ENCODE measurements around the gene ZNF195. TPM values are rescaled to one million over a fixed set of nuclear protein-coding genes. Genes with fewer than 3 reads are reported as not detected.
A peak's percentile ranks its signal among the peaks of the same experiment; 100 is the strongest.
"Not testable (repeated sequence)": the region's sequence is repeated elsewhere in the genome, so short reads cannot be mapped to it uniquely, and the experiment has no call there.

Gene ZNF195
- polyA plus RNA-seq (ENCODE audit: low read depth in 6 of 6) = 10 to 100 TPM; 21.7 to 33.2 (median 28.0) TPM

- H3K4me3 Mint-ChIP-seq = peak within 1 kb of the TSS; percentile 91 to 100 (median 99)
- DNase-seq (peak; percentile 98), ATAC-seq (ENCODE audit: low read depth in 2 of 2) (peak; percentile 99)
- H3K36me3 Mint-ChIP-seq = no peaks in the 10 kb centered on the region
- no peaks in the 10 kb centered on the region for H3K9me3 Mint-ChIP-seq
- H3K27me3 Mint-ChIP-seq = peaks cover 0 to 5% (median 0%) of the 10 kb centered on the region in 3 donors
- H3K4me1 Mint-ChIP-seq = peaks cover 17 to 57% (median 46%) of the 10 kb centered on the region in 3 donors
- peak within 1 kb of the TSS; percentile 96 to 99 (median 98) for H3K27ac Mint-ChIP-seq
Measured at GRCh38 chr11:3378426-3379423, at the start of gene ZNF195. Gene ZNF195 (minus strand): TSS chr11:3379146. CDS start chr11:3379040, 106 bp downstream.

GRCh38 chr11:3428076-3428475 lies 49.1 kb upstream of the ZNF195 start:
- peaks cover 6 to 41% (median 23%) of the 10 kb centered on the region in 3 donors for H3K27me3 Mint-ChIP-seq
- not testable (repeated sequence) for ATAC-seq (ENCODE audit: low read depth in 2 of 2); H3K27ac Mint-ChIP-seq; DNase-seq; H3K9me3 Mint-ChIP-seq; H3K4me3 Mint-ChIP-seq; H3K4me1 Mint-ChIP-seq; H3K36me3 Mint-ChIP-seq

GRCh38 chr11:3426541-3426940 lies 47.6 kb upstream of the ZNF195 start:
- H3K27ac Mint-ChIP-seq; H3K36me3 Mint-ChIP-seq; ATAC-seq (ENCODE audit: low read depth in 2 of 2); H3K9me3 Mint-ChIP-seq; H3K4me3 Mint-ChIP-seq; DNase-seq: not testable (repeated sequence)
- peaks cover 0 to 10% (median 3%) of the 10 kb centered on the region in 3 donors for H3K4me1 Mint-ChIP-seq
- peaks cover 6 to 41% (median 23%) of the 10 kb centered on the region in 3 donors for H3K27me3 Mint-ChIP-seq

GRCh38 chr11:3423928-3424327 lies 45.0 kb upstream of the ZNF195 start:
- not testable (repeated sequence) for H3K27ac Mint-ChIP-seq; ATAC-seq (ENCODE audit: low read depth in 2 of 2); H3K9me3 Mint-ChIP-seq; H3K36me3 Mint-ChIP-seq; DNase-seq
- Mint-ChIP-seq H3K27me3 (peaks cover 0 to 28% (median 16%) of the 10 kb centered on the region in 3 donors), H3K4me1 (peaks cover 0 to 16% (median 7%) of the 10 kb centered on the region in 3 donors), H3K4me3 (peak overlapping the region; percentile 90 to 100 (median 96))

GRCh38 chr11:3423138-3423731 lies 44.3 kb upstream of the ZNF195 start:
- peak overlapping the region in 3 of 6 donors; percentile 85 to 98 (median 91) for H3K27ac Mint-ChIP-seq
- peaks cover 0 to 21% (median 14%) of the 10 kb centered on the region in 3 donors for H3K27me3 Mint-ChIP-seq
- H3K4me1 Mint-ChIP-seq = peaks cover 0 to 16% (median 7%) of the 10 kb centered on the region in 3 donors
- ATAC-seq (ENCODE audit: low read depth in 2 of 2); H3K9me3 Mint-ChIP-seq; DNase-seq; H3K36me3 Mint-ChIP-seq: not testable (repeated sequence)
- H3K4me3 Mint-ChIP-seq = peak overlapping the region; percentile 90 to 100 (median 96)

- peaks cover 0 to 16% (median 7%) of the 10 kb centered on the region in 3 donors for H3K4me1 Mint-ChIP-seq
- H3K27ac Mint-ChIP-seq = peak overlapping the region; percentile 85 to 99 (median 98)
- peak overlapping the region; percentile 90 to 100 (median 96) for H3K4me3 Mint-ChIP-seq
- not testable (repeated sequence) for H3K9me3 Mint-ChIP-seq, H3K36me3 Mint-ChIP-seq
- ATAC-seq (ENCODE audit: low read depth in 2 of 2) (peak; percentile 89 to 90), DNase-seq (peak; percentile 96)
- H3K27me3 Mint-ChIP-seq = peaks cover 0 to 17% (median 14%) of the 10 kb centered on the region in 3 donors
Measured at GRCh38 chr11:3422380-3423137, 43.6 kb upstream of the ZNF195 start.

- Mint-ChIP-seq H3K27me3 (peaks cover 0 to 17% (median 12%) of the 10 kb centered on the region in 3 donors), H3K27ac (peak overlapping the region; percentile 58 to 98 (median 88)), H3K4me3 (peak overlapping the region; percentile 90 to 100 (median 96)), H3K4me1 (peaks cover 0 to 16% (median 7%) of the 10 kb centered on the region in 3 donors)
- not testable (repeated sequence) for ATAC-seq (ENCODE audit: low read depth in 2 of 2); H3K9me3 Mint-ChIP-seq; H3K36me3 Mint-ChIP-seq
- DNase-seq = peak; percentile 33
Measured at GRCh38 chr11:3421608-3422379, 42.8 kb upstream of the ZNF195 start.

- H3K27ac Mint-ChIP-seq; ATAC-seq (ENCODE audit: low read depth in 2 of 2); H3K36me3 Mint-ChIP-seq; DNase-seq; H3K9me3 Mint-ChIP-seq; H3K27me3 Mint-ChIP-seq: not testable (repeated sequence)
- Mint-ChIP-seq H3K4me3 (peak overlapping the region in 3 of 8 donors; percentile 81 to 100 (median 98)), H3K4me1 (peaks cover 0 to 16% (median 7%) of the 10 kb centered on the region in 3 donors)
Measured at GRCh38 chr11:3420281-3421042, 41.5 kb upstream of the ZNF195 start.

GRCh38 chr11:3419496-3419895 lies 40.5 kb upstream of the ZNF195 start:
- H3K4me3 Mint-ChIP-seq = peak overlapping the region in 2 of 8 donors; percentile 20 to 75
- H3K9me3 Mint-ChIP-seq; H3K36me3 Mint-ChIP-seq; H3K27ac Mint-ChIP-seq; ATAC-seq (ENCODE audit: low read depth in 2 of 2); H3K27me3 Mint-ChIP-seq; DNase-seq: not testable (repeated sequence)
- peaks cover 0 to 16% (median 7%) of the 10 kb centered on the region in 3 donors for H3K4me1 Mint-ChIP-seq

GRCh38 chr11:3417047-3417446 lies 38.1 kb upstream of the ZNF195 start:
- not testable (repeated sequence) for H3K27ac Mint-ChIP-seq, H3K27me3 Mint-ChIP-seq, H3K4me3 Mint-ChIP-seq, H3K36me3 Mint-ChIP-seq, H3K9me3 Mint-ChIP-seq
- DNase-seq = peak; percentile 46
- H3K4me1 Mint-ChIP-seq = peaks cover 0 to 10% (median 7%) of the 10 kb centered on the region in 3 donors
- peak in 1 of 2 donors; percentile 52 for ATAC-seq (ENCODE audit: low read depth in 2 of 2)

- H3K9me3 Mint-ChIP-seq; ATAC-seq (ENCODE audit: low read depth in 2 of 2); H3K4me1 Mint-ChIP-seq; DNase-seq; H3K36me3 Mint-ChIP-seq; H3K27ac Mint-ChIP-seq; H3K27me3 Mint-ChIP-seq; H3K4me3 Mint-ChIP-seq: not testable (repeated sequence)
Measured at GRCh38 chr11:3415301-3415700, 36.4 kb upstream of the ZNF195 start.

GRCh38 chr11:3413666-3414065 lies 34.7 kb upstream of the ZNF195 start:
- not testable (repeated sequence) for H3K9me3 Mint-ChIP-seq; H3K4me3 Mint-ChIP-seq; H3K27me3 Mint-ChIP-seq; DNase-seq; ATAC-seq (ENCODE audit: low read depth in 2 of 2); H3K4me1 Mint-ChIP-seq; H3K36me3 Mint-ChIP-seq
- peak overlapping the region in 2 of 6 donors; percentile 4 to 44 for H3K27ac Mint-ChIP-seq

Measured in naive B cell (primary cell).